Stimulated activated naive CD4-positive, alpha-beta T cell treated with Interleukin-2 at 50 U/mL for 16 hours (primary cell): ENCODE results near the gene MAVS.
"Not testable (repeated sequence)": the region's sequence is repeated elsewhere in the genome, so short reads cannot be mapped to it uniquely, and the experiment has no call there.

Source experiments
- DNase-seq: peaks from one replicate; lab custom pipeline; 2025; lab: John Stamatoyannopoulos, UW

Gene MAVS

GRCh38 chr20:3815703-3816315 lies 30.8 kb upstream of the MAVS start:
- DNase-seq = peak; percentile 6

- DNase-seq = no peak
These were observed 28.2 kb upstream of the MAVS start for GRCh38 chr20:3818155-3819151.

DNA sequence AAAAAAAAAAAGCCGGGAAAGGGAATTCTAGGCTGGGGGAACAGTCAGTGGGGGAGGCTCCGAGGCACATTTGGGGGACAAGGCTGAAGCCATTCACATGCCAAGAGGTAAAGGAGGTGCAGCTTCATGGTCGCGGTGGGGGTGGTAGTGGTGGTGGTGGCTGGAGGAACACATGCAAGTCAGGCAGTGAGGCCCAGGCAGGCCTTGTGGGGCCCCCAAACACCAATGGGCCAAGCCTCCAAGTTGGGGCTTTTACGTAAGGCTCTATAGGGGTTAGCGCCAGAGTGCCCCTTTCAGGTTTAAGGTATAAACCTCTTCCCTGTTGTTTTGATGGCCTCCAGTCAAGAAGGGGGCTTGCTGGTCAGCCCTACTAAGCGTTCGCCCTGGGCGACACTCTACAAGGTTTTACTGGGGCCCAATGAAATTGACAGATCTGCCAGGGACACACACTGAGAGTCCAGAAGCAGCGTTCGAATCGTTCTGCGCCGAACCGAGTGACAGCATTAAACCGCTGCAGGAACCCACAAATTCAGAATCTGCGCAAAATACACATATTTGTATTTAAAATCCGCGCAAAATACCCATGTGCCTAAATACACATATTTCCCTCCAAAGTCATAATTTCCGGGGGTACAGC lies 27.1 kb upstream of the MAVS start:
- no peak for DNase-seq

- peak; percentile 87 for DNase-seq
These were observed 26.4 kb upstream of the MAVS start, which contains the start of gene AP5S1 for GRCh38 chr20:3820048-3820900. TSS of gene AP5S1 (plus strand) at chr20:3820547. CDS start at chr20:3822118, 1,571 bp downstream.

- DNase-seq = no peak
These were observed 25.5 kb upstream of the MAVS start for GRCh38 chr20:3820901-3821727.

- DNase-seq = no peak
These were observed 24.6 kb upstream of the MAVS start for GRCh38 chr20:3821996-3822395.

DNA sequence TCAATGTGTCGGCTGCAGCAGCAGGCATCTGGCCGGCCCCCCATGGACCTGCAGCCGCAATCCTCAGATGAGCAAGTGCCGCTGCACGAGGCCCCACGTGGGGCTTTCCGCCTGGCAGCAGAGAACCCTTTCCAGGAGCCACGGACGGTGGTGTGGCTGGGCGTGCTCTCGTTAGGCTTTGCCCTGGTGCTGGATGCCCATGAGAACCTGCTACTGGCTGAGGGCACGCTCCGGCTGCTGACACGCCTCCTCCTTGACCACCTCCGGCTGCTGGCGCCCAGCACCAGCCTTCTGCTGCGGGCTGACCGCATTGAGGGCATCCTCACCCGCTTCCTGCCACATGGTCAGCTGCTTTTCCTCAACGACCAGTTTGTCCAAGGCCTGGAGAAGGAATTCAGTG lies 22.8 kb upstream of the MAVS start:
- DNase-seq = no peak

DNA sequence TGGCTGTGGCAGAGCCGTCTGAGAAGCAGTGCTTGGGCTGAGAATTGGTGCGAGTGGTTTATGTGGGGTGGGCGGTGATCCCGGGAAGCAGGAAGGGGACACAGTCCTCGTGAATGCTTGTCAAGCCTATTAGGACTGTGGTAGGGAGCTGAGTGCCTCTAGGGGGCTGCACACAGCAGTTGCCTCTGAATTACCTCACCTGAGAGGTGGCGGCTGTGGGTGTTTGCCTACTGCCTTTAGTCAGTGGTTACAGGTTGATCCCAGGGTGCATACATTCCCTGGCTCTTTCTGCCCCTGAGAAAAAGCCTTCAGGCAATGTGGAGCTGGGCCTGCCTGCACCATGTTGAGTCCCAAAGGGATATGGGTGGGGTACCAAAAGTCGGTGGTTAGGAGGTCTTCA lies 21.1 kb upstream of the MAVS start:
- DNase-seq = no peak

- no peak for DNase-seq
These were observed 20.2 kb upstream of the MAVS start for GRCh38 chr20:3826420-3826819.

DNA sequence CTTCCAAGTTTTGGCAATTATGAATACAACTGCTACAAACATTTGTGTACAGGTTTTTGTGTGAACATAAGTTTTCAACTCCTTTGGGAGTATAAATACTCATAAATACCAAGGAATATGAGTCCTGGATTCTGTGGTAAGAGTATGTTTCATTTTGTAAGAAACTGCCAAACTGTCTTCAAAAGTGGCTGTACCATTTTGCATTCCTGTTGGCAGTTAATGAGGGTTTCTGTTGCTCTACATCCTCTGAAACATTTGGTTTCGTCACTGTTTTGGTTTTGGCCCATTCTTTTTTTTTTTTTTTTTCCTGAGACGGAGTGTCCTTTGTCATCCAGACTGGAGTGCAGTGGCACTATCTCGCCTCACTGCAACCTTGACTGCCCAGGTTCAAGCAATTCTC lies 17.8 kb upstream of the MAVS start:
- no peak for DNase-seq

- DNase-seq = not testable (repeated sequence)
These were observed 16.7 kb upstream of the MAVS start for GRCh38 chr20:3829891-3830290.

DNA sequence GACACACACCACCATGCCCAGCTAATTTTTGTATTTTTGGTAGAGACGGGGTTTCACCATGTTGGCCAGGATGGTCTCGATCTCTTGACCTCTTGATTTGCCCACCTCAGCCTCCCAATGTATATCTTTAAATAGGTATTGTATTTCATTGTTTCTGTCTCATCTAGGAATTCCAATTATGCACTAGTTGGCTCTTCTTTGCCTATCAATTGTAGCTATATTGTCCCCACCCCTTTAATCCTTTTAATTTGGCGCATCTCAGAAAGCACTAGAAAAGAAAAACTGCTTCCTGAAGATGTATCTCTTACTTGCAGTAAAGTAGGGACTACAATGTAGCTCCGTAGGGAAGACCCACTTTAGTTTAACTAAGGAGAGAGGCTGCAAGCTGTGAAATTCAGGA lies 10.5 kb upstream of the MAVS start:
- DNase-seq = no peak

DNA sequence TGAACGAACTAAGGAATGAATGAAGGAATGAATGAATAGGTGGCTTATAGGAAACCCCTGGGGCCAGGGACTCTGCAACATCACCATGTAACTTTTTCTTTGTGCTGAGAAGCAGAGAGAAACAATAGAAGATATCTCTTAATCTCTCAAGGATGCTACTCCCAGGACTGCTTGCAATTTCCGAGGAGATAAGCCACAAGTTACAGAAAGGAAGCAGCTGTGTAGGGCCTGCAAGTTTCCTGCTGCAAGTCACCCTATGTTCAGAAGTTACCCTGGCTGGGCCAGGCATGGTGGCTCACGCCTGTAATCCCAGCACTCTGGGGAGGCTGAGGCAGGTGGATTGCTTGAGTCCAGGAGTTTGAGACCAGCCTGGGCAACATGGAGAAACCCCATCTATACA lies 7.3 kb upstream of the MAVS start:
- no peak for DNase-seq

DNA sequence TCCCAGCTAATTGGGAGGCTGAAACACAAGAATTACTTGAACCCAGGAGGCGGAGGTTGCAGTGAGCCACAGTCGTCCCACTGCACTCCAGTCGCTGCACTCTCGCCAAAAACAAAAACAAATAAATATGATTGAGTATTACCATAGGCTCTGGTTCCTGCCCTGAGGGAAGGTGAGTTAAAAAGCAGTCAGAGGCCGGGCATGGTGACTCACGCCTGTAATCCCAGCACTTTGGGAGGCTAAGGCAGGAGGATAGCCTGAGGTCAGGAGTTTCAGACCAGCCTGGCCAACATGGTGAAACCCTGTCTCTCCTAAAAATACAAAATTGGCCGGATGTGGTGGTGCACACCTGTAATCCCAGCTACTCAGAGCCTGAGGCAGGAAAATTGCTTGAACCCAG lies 6.4 kb upstream of the MAVS start:
- DNase-seq = not testable (repeated sequence)

DNA sequence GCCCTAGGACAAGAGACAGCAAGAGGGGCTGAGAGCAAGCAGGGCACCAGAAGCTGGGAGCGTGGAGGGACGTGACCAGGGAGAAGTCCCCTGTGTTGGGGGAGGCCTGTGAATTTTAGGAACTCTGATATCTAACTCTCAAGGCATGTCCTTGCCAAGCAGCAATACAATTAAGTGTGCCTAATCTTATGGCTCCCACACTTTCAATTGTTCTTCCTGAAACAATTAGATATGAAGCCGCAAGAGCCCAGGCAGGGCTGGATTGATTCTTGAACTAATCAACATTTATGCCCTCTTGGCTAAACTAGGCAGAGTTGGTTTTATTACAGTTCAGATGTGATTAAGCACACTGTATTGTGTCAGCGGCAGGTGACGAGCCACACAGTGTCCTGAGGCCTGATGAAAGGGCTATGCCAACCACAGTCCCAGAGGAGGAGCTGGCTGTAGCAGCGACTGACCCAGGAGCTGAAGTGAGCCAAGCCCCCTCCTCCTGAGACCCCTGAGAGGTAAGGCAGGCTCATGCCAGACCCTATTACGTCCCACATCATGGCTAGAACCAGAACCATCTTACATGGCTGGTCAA lies 4.2 kb upstream of the MAVS start:
- DNase-seq = no peak

DNA sequence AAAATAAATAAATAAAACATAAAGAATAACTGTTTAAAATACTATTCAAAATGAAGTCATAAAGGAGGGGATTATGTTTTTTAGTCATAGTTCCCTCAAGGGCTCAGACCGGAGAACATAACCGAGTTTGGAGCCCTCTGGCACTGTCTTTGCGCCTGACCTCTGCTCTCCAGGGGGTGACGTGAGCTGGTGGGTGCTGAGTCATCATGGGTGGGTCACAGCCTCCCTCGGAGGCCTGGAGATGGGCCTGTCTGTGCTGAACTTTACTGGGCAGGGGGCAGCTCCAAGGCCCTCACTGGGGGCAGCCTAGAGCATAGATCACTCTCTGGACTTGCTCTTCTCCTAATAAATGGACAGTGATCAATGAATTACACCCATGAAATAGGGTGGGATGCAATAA lies 3.1 kb upstream of the MAVS start:
- DNase-seq = no peak

DNA sequence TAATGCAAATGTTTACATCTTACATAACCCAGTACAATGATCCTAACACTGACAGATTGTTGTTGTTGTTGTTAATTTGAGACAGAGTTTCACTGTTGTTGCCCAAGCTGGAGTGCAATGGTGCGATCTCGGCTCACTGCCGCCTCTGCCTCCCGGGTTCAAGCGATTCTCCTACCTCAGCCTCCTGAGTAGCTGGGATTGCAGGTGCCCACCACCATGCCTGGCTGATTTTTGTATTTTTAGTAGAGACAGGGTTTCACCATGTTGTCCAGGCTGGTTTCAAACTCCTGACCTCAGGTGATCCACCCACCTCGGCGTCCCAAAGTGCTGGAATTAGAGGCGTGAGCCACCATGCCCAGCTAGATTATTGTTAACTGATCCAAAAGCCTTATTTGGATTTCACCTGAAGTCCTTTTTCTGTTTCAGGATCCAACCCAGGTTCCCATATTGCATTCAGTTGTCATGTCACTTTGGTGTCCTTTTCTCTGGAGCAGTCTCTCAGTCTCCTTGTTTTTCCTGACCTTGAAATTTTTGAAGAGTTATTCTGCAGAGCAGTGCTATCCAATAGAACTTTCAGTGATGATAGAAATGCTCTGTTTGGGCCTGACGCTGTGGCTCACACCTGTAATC lies 2.5 kb upstream of the MAVS start:
- not testable (repeated sequence) for DNase-seq

DNA sequence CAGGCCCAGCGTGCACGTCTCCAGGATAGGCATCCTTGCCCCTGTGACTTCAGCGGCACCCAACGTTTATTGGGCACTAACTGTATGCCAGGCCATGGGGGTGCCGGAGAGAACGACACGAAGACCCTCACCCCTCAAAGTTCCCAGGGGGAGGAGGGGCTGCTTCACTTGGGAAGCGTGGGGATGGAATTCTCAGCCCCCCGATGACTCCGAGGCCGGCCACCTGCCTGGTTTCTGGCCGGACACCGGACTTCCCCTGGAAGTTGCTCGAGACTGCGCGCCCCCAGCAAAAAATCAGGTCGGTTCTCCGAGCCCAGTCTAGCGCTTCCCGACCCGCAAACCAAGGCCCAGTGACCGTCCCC lies 275 bp upstream of the MAVS start:
- no peak for DNase-seq

DNA sequence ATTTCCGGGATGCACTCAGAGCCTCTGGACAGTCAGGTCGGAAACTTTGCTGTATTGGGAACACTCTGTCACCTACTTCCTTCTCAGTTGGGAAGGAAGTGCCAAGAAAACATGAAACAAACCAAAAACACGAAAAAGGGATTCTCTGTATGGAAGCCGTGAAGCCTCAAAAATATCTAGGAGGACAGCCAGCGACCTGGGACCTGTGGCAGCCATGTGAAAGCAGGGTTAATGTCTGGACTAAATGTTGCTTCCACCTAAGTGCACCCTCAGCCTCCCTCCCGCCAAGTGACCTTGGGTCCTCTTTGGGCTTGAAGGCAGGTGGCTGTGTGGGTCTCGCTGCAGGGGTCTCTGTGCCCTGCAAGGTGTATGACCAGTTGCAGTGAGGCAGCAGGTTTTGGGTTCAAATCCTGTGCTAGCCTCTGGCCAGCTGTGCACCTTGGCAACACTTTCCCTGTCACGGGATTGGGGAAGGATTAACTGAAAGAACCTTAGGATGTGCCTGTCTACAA lies 851 bp downstream of the MAVS start:
- no peak for DNase-seq

DNA sequence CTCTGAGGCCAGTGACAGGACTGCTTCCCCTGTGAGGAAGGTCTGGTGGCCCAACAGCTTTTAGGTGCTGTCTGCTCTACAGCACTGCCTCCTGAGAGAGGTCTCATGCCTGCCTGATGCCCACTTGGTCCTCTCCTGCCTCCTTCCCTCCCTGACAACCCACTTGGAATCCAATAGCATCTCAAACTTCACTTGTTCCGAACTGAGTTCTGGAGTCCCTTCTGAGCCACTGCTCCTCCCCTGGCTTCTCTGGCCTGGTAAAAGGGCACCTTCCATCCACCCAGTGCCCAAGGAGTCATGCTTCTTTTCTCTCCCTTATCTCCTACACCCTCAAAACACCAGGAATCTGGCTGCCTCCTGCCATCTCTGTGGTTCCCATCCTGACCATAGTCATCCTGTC lies 1.9 kb downstream of the MAVS start:
- DNase-seq = no peak
